GM23338 (cell line): ENCODE measurements around the gene EHD1.

Experiments used
- CREB1 ChIP-seq: fragments of 250-450 bp; sonication (Bioruptor Pico); IDR thresholded peaks from 2 replicates; pipeline ENCODE4 v1.5.0; 2020; ENCODE audit warnings: low read depth, mild to moderate bottlenecking, moderate library complexity
- CTCF ChIP-seq, 2 experiments: fragments of 200-600 bp in 1 of 2; sonication (generic) in 1 of 2; conservative IDR thresholded peaks; 2 replicates each; pipeline versions ENCODE4 v1.5.1 to v1.6.1; 2016 to 2017; ENCODE audit warnings: antibody characterized with exemption in 2 of 2, low read depth in 2 of 2, mild to moderate bottlenecking in 2 of 2, moderate library complexity in 1 of 2
- ETS1 ChIP-seq: IDR thresholded peaks from 2 replicates; pipeline ENCODE4 v1.6.1; 2016; ENCODE audit warnings: antibody characterized with exemption
- EZH2 ChIP-seq: fragments of 200-600 bp; sonication (generic); IDR thresholded peaks from one replicate; pipeline ENCODE4 v1.8.0; 2017; ENCODE audit warnings: antibody characterized with exemption, mild to moderate bottlenecking, low read depth; ENCODE audit not compliant: unreplicated experiment
- EZH2phosphoT487 ChIP-seq: fragments of 200-600 bp; sonication (generic); IDR thresholded peaks from one replicate; pipeline ENCODE4 v1.8.1; 2018; ENCODE audit warnings: antibody characterized with exemption; ENCODE audit not compliant: unreplicated experiment
- JUNB ChIP-seq: IDR thresholded peaks from one replicate; pipeline ENCODE4 v1.6.1; 2016; ENCODE audit warnings: antibody characterized with exemption; ENCODE audit not compliant: unreplicated experiment
- NANOG ChIP-seq: IDR thresholded peaks from 2 replicates; pipeline ENCODE4 v1.6.1; 2016; ENCODE audit warnings: antibody characterized with exemption, borderline replicate concordance
- POLR2AphosphoS5 ChIP-seq: IDR thresholded peaks from 2 replicates; pipeline ENCODE4 v1.6.1; 2016; ENCODE audit warnings: antibody characterized with exemption, low read depth
- REST ChIP-seq: IDR thresholded peaks from one replicate; pipeline ENCODE4 v1.6.1; 2018; ENCODE audit warnings: antibody characterized with exemption; ENCODE audit not compliant: unreplicated experiment
- STAT1 ChIP-seq: IDR thresholded peaks from one replicate; pipeline ENCODE4 v1.6.1; 2016; ENCODE audit warnings: antibody characterized with exemption; ENCODE audit not compliant: unreplicated experiment
- ZNF114 ChIP-seq: fragments of 250-450 bp; sonication (Bioruptor Pico); IDR thresholded peaks from 2 replicates; pipeline ENCODE4 v1.5.0; 2020; ENCODE audit warnings: mild to moderate bottlenecking, moderate library complexity
- ZNF331 ChIP-seq: fragments of 250-450 bp; sonication (Bioruptor Pico); IDR thresholded peaks from 2 replicates; pipeline ENCODE4 v1.5.0; 2020; ENCODE audit warnings: low read depth, mild to moderate bottlenecking, moderate library complexity
- ZNF462 ChIP-seq: fragments of 250-450 bp; sonication (Bioruptor Pico); IDR thresholded peaks from 2 replicates; pipeline ENCODE4 v1.5.0; 2020; ENCODE audit warnings: mild to moderate bottlenecking, moderate library complexity

GRCh38 chr11:64917663-64917995 is 39.2 kb upstream of the EHD1 start:
- no peak for TF ChIP-seq CTCF (conservative IDR thresholded peaks at IDR 0.05; ENCODE audit: low read depth in 2 of 2)
- TF ChIP-seq REST, result no peak
- no peak for TF ChIP-seq POLR2AphosphoS5
- TF ChIP-seq EZH2, result no peak
- TF ChIP-seq ZNF114 (CRISPR knock-in tag), result no peak
- no peak for TF ChIP-seq JUNB
- TF ChIP-seq CREB1, result no peak
- TF ChIP-seq EZH2phosphoT487, result no peak
- no peak for TF ChIP-seq NANOG
- no peak for TF ChIP-seq ZNF462 (CRISPR knock-in tag)
- no peak for TF ChIP-seq ETS1
- no peak for TF ChIP-seq ZNF331 (CRISPR knock-in tag)
- no peak for TF ChIP-seq STAT1
